ENCODE measurements around the gene CEP41. TPM values are rescaled to one million over a fixed set of nuclear protein-coding genes. Genes with fewer than 3 reads are reported as not detected.
A peak's percentile ranks its signal among the peaks of the same experiment; 100 is the strongest.

The CEP41 gene
- total and polyA plus RNA-seq, 12 donors = 2.2 to 6.3 (median 4.7) TPM

DNA sequence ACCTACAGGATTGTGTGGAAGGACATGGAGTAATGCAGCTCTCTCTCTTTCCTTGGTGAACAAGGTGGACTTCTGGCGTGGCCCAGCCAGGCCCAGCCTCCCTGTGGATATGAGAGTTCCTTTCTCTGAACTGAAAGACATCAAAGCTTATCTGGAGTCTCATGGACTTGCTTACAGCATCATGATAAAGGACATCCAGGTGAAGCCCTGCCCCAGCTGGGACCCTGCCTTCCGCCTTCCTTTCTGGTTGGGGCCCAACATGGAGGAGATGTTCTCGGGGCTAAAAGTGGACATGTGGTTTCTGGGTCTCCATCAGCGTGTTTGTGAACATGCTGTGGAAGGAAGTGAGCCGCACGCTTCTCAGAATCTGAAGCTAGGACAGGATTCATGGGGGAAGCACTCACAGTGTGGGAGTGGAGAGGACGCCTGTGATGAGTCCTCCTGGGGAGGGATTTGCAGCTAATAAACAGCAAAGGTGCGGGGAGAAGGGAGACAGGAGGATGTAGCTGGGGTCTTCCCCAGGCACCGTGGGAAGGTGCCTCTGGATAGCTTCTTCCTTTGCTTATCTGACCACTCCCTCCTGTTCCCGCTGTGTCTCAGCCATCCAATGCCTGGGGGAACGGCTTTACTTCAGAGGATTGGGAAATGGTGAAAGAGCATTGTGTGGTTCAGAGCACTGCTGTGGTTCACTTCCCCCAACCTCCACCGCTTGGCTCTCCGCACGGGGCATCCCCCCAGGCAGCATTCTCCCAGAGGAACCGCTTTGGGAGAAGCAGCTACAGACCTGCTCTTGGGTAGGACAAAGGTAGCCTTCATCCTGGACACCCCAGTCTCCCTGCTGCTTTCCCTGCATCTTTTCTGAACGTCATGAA is 90.7 kb downstream of the CEP41 start:
- Histone ChIP-seq H3K4me3 (no peak overlapping the region), H3K27ac (peak overlapping the region in 9 of 10 donors; percentile 51 to 77 (median 64)), H3K27me3 (peaks cover 0 to 6% (median 0%) of the 10 kb centered on the region in 7 donors), H3K4me1 (peaks cover 0 to 33% (median 15%) of the 10 kb centered on the region in 9 donors), H3K36me3 (no peaks in the 10 kb centered on the region), H3K9me3 (no peaks in the 10 kb centered on the region)
- ATAC-seq = peak in 5 of 8 donors; percentile 8 to 58 (median 11)
- DNase-seq = no peak
- WGBS, 2 donors = 70 to 72% methylated on average over 16 of the region's 16 CpGs
- TF ChIP-seq, protein P1, sequence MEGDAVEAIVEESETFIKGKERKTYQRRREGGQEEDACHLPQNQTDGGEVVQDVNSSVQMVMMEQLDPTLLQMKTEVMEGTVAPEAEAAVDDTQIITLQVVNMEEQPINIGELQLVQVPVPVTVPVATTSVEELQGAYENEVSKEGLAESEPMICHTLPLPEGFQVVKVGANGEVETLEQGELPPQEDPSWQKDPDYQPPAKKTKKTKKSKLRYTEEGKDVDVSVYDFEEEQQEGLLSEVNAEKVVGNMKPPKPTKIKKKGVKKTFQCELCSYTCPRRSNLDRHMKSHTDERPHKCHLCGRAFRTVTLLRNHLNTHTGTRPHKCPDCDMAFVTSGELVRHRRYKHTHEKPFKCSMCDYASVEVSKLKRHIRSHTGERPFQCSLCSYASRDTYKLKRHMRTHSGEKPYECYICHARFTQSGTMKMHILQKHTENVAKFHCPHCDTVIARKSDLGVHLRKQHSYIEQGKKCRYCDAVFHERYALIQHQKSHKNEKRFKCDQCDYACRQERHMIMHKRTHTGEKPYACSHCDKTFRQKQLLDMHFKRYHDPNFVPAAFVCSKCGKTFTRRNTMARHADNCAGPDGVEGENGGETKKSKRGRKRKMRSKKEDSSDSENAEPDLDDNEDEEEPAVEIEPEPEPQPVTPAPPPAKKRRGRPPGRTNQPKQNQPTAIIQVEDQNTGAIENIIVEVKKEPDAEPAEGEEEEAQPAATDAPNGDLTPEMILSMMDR (IDR thresholded peaks at IDR 0.05) = no peak
- intact Hi-C loops (cut with DNase I) = loop anchor here in 3 of 10 donors (5.0 to 10.0 kb wide), 3 partner anchors 73 to 85 kb away; no protein-coding TSS in a partner anchor

DNA sequence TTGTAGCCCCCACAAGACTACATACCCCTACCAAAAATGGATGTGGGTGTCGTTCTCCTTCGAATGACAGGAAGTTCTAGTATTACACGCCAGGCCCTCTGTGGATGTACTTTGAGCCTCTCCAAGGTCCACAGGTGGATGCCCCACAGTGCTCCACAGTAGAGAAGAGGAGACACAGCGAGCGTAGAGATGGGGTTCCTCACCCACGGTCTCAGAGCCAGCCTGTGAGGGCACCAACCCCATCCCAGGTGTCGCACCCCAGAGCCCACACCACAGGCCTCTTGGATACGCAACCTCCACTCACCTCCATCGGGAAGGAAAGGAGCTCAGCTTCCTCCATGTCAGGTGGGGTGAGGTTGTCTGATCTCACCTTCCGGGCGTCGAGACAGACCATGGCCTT is 93.9 kb downstream of the CEP41 start:
- TF ChIP-seq, protein P1 (IDR thresholded peaks at IDR 0.05) = no peak

DNA sequence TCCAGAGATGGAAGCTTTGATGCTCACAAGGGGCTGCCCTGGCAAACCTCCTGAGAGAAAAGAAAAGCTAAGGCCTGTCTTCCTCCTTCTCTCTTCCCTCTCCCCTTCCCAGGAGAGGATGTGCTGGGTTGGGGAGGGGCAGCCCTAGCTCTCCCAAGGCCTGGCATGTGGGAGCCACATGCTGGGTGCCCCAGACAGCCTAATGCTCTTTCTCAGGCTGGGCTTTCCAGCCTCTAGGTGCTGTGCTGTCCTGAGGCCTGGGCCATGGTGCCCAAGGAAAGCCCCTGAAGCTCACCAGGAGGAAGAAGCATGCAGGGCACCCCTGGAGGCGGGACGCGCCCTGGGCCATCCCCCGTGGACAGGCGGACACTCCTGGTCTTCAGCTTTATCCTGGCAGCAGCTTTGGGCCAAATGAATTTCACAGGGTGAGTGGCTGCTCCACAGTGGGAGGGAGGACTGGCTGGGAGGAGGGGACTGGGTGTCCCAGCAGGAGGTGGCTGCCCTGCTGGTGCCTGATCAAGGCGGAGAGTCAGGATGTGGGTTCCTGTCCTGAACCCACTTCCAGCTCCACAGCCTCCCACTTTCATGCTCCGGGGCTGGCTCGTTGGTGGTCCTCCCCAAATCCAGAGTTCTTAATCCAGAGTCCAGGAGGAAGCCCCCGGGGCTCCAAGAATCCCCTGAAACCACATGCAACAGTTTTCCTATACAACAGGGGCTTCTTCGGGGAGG is 94.5 kb downstream of the CEP41 start:
- WGBS, 2 donors = 87 to 90% methylated on average over 10 of the region's 10 CpGs
- ATAC-seq (no peak), DNase-seq (no peak)
- peaks cover 0 to 17% (median 9%) of the 10 kb centered on the region in 9 donors for H3K4me1 ChIP-seq
- H3K4me3 ChIP-seq = no peak overlapping the region
- no peak overlapping the region for H3K27ac ChIP-seq
- H3K9me3 ChIP-seq = peaks cover 0 to 10% (median 0%) of the 10 kb centered on the region in 11 donors
- peaks cover 0 to 6% (median 0%) of the 10 kb centered on the region in 7 donors for H3K27me3 ChIP-seq
- H3K36me3 ChIP-seq = no peaks in the 10 kb centered on the region
- intact Hi-C loops (cut with DNase I) = no loop called here
- TF ChIP-seq, protein P1 (IDR thresholded peaks at IDR 0.05) = no peak

More for the DNA sequence above, 93.9 kb downstream of the CEP41 start:
- Histone ChIP-seq H3K27ac (no peak overlapping the region), H3K9me3 (peaks cover 0 to 7% (median 0%) of the 10 kb centered on the region in 11 donors), H3K27me3 (peaks cover 0 to 6% (median 0%) of the 10 kb centered on the region in 7 donors), H3K4me3 (no peak overlapping the region), H3K36me3 (no peaks in the 10 kb centered on the region), H3K4me1 (peaks cover 0 to 23% (median 15%) of the 10 kb centered on the region in 9 donors)
- 91% methylated on average over 12 of the region's 12 CpGs for WGBS, 2 donors
- DNase-seq = no peak
- ATAC-seq = no peak
- intact Hi-C loops (cut with DNase I) = no loop called here

DNA sequence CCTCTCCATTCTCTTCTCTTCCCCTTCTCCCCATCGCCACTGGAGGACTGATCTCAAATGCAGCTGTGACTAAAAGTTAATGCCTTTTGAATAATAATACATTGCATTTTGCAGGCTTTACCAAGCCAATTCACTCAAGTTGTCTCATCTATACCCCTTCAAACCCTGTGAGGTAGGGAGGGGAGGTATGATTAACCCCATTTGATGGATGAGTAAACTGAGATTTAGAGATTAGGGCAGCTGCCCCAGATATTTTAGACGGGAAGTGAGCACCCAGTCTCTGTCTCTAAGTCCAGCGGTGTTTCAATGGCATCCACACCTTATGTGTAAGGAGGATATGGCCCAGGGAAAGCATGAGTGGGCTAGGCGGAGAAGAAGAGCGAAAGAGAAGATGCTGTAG is 95.1 kb downstream of the CEP41 start:
- WGBS, 2 donors = 91 to 94% methylated on average over 4 to 5 of the region's 5 CpGs
- Histone ChIP-seq H3K27ac (no peak overlapping the region), H3K4me1 (peaks cover 0 to 11% (median 3%) of the 10 kb centered on the region in 9 donors), H3K27me3 (peaks cover 0 to 5% (median 0%) of the 10 kb centered on the region in 7 donors), H3K4me3 (no peak overlapping the region), H3K9me3 (peaks cover 0 to 10% (median 0%) of the 10 kb centered on the region in 11 donors), H3K36me3 (no peaks in the 10 kb centered on the region)
- ATAC-seq = no peak
- intact Hi-C loops (cut with DNase I) = no loop called here
- TF ChIP-seq, protein P1 (IDR thresholded peaks at IDR 0.05) = no peak
- no peak for DNase-seq

All from heart right ventricle (tissue), 16 donors.